ENCODE data around the gene CYP51A1.
A peak's percentile ranks its signal among the peaks of the same experiment; 100 is the strongest.
"Not testable (repeated sequence)": the region's sequence is repeated elsewhere in the genome, so short reads cannot be mapped to it uniquely, and the experiment has no call there.

Gene CYP51A1

DNA sequence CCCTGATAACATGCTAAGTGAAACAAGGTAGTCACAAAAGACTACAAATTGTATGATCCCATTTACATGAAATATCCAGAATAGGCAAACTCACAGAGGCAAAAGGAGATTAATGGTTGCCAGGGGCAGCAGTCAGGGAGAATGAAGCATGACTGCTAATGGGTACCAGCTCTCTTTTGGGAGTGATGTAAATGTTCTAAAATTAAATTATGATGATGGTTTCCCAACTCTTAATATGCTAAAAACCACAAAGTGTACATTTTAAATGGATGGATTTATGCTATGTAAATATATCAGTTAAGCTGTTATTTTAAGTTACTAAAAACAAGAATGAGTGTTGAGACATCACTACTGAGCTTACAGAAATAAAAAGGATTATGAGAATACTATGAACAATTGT, 12.6 kb downstream of the CYP51A1 start:
- no peak for DNase-seq

DNA sequence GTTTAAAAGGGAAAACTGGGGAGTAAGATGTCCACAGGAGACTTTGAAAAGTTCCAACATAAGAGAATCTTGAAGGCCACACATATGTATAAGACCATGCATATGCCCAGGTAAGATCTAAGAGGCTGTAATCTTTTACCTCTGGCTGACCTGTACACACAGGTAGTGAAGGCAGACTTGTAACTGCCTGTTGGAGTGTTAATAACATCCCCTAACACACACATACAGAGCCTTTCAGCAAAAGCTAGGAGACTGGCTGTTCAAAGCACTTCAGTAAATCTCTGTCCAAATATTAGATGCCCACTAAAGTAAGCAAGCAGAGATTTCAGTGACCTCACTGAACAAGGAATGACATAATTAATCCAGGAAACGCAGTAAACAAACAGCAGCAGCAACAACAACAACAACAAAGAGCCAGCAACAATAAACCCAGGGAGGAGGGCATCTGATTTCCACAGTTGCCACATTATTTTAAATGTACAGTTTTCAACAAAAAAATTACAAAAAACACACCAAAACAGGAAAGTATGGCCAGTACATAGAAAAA, 15.0 kb downstream of the CYP51A1 start:
- peak; percentile 97 for DNase-seq

DNA sequence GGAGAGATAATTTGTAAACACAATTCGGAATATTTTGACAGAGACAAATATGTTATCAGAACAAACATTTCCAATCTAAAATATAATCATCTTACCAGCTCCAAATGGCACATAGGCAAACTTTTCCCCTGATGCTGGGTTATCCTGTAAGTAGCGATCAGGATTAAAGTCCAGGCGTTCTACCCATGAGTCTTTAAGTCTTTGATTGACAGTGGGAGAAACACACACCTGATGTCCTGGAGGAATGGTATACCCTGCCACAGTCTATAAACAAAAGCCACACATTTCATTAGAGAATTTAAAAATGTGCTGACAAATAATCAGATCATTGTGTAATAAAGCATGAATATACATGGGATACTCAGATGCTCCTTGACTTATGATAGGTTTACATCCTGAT, 17.3 kb downstream of the CYP51A1 start:
- DNase-seq: no peak

DNA sequence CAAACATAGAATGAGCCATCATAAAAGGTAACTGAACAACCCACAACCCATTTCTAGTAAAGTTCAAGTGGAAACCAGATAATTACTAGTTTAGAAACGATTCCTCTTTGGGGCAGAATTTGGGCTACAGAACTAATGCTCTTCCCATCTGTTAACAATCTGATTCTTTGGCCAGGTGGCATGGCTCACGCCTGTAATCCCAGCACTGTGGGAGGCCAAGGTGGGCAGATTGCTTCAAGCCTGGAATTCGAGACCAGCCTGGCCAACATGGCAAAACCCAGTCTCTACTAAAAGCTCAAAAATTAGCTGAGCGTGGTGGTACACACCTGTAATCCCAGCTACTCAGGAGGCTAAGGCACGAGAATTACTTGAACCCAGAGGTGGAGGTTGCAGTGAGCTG, 18.5 kb downstream of the CYP51A1 start:
- peak; percentile 32 for DNase-seq

DNA sequence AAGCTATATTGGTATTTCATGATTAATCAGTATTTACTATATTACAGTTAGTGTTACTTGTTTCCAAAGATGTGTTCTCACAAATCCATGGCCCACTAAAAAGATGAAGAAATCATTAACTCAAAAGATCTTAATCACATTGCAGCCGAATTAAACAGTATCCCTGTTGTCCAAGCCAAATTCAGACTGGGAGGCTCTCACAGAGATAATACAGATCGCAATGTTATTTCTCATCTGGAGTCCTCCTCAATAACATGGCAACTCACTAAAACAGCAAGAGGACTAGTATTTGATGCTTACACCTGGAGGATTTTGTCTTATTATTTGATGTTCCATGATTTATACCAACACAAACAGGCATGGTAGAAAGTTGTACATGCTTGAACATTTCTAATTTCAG, 23.4 kb downstream of the CYP51A1 start:
- DNase-seq: no peak

DNA sequence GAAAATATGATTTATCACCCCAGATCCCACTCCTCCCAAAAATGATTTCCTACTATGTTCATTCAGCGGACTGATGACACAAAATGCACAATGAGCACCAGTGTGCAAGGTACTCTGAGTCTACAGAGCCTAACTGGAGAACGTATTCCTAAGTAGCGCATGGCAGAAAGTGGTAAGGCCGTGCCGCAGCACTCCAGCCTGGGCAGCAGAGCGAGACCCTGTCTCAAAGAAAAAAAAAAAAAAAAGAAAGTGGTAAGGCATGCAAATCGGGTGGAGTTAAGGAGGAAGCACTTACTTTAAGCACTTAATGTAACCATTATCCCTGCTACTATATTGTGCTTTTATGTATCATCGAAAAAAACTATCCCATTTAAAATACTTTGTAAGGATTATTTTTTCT, 25.5 kb downstream of the CYP51A1 start:
- no peak for DNase-seq

DNA sequence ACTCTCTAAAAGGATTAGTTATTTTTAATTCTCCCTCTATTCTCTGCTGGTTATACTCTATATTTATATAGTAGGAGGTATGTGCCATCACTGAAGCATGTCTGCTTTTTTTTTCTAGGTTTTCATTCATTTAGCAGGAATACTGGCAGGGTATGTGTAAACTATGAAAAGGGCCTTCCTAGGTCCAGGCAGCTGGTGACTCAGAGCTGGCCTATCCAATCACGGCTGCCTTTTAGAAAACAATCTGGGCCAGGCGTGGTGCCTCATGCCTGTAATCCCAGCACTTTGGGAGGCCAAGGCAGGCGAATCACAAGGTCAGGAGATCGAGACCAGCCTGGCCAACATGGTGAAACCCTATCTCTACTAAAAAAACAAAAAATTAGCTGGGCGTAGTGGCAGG, 31.4 kb downstream of the CYP51A1 start:
- DNase-seq: not testable (repeated sequence)

DNA sequence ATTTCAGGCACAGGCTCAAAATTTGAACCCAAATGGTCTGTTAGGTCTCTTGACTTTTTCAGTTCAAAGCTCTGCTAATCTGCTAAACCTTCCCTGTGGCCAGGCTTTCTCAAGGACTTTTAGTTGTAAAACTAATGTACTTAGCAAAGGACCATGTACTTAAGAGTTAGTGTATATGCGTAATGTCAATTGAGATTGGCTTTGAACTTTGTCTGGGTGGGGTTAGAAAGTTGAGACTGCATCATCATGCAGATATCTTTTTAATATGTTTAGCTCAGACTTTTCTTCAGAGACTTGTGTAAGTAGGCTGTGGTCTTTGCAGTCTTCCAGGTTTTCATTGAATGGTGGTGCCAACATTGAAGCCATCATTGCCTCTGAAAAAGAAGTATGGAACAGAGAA, 33.7 kb downstream of the CYP51A1 start:
- no peak for DNase-seq

DNA sequence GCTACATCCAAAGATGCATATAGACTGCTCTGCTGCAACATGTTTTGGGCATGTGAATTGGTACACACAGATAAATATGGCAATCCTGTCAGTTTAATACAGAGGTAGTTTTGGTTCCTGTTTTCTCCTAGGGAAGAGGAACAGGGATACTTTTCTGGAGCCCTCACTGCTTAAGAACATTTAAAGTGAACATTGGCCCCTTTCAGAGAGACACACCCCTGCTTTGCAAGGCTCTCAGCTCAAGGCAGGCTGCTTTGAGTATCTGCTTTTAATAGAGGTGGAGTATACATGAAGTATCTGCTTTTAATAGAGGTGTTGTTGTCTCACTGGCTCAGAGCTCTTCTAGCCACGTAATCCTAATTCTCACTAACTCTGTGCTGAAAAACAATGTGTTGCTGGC, 38.9 kb downstream of the CYP51A1 start:
- no peak for DNase-seq

DNA sequence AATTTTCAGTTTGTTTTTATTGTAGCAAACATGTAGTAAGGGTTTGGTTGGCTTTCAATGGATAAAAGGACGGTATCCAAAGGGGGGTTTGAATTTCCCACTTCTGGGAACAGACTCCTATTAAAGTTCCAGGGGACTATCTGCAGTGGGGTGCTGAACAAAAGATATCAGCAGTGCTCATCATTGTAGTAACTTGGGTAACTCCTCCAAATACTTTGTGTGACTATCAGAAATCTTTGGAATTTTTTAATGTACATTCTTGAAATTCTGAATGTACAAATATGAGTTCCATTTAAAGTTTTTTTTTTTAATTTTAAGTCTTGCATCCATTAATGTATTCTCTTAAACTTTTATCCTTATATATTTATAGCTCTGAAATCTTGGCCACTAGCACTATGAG, 42.1 kb downstream of the CYP51A1 start:
- DNase-seq: no peak

DNA sequence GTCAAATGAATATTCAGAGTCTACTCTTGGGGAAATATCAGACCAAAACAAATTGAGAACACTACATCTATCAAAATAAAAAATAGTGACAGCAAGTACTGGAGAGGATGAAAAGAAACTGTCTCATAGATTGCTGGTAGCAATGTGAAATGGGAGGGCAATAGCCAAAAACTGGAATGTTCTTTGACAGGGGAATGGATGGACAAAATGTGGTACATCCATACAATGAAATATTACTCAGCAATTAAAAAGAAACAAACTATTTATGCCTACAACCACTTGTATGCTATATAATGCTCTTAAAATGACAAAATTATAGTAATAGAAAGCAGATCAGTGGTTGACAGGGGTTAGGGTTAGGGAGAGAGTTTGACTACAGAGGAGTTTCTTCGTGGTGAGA, 46.0 kb downstream of the CYP51A1 start:
- no peak for DNase-seq

DNA sequence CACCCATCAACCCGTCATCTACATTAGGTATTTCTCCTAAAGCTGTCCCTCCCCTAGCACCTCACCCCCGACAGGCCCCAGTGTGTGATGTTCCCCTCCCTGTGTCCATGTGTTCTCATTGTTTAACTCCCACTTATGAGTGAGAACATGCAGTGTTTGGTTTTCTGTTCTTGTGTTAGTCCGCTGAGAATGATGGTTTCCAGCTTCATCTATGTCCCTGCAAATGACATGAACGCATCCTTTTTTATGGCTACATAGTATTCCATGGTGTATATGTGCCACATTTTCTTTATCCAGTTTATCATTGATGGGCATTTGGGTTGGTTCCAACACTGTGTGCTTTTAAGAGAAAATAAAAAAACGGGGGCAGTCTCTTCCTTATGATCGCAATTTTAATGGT, 50.4 kb downstream of the CYP51A1 start:
- DNase-seq: not testable (repeated sequence)

DNA sequence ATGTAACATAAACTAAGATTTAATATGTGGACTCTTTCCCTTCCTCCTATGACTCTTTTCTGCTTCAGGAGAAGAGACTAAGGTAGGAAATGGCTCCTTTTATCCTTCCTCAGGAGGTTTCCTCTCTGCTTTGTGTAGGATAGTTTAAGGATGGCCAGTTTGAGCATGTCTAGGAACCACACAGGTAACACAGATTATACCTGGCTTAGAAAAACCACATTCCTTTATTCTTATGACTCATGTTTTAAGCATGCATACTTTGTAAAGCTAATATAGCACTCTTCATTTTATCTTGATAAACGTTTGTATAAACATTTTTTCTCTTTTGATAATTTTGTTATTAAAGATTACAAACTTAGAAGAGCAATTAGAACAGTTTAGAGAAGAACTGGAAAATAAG, 57.8 kb downstream of the CYP51A1 start:
- DNase-seq: peak; percentile 12

DNA sequence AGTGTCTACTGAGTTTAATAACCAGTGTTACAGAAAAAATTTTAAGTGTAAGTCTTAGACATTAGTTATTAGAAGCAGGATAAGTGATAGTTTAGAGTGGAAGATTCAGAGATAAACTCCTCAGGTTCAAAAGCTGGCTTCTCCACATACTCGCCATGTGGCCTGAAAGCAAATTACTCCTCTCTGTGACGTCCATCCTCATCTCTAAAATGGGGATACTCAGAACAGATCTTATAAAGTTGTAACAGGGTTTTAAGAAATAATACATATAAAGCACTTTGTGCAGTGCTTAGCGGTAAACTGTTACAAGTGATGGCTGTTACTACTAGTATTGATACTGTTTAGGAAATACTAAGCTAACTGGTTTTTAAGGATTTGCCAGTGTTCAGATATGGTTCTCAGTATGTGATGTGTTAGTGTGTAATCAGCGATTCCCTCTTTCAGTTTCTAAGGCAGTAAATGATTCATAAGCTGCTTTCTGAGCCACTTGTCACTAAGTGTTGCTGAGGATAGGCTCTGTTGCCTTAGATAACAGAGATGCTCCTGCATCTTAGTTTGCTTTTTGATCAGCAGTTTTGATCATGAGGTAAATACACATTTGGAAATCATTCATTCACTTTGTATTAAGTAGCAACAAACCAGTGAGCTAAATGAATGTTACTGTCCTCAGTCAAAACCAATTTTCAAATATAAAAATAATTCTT, 58.7 kb downstream of the CYP51A1 start:
- DNase-seq: peak; percentile 11

DNA sequence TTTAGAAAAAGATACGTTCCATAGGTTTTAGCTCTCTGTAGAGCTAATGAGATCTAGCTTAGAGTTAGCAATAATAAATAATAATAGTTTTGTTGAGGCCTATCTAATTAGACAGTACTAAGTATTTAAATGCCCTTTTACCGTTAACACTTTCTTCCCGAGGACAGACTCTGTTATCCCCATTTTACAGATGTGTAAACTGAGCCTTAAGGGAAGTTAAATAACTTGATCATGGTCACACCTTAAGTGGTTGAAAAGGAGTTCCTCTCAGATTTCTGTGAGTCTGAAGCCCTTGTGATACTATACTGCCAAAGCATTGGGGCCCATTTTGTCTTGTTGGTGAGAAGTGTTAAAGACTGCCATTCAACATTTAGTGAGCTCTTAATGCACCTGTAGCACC, 61.6 kb downstream of the CYP51A1 start:
- DNase-seq: no peak

DNA sequence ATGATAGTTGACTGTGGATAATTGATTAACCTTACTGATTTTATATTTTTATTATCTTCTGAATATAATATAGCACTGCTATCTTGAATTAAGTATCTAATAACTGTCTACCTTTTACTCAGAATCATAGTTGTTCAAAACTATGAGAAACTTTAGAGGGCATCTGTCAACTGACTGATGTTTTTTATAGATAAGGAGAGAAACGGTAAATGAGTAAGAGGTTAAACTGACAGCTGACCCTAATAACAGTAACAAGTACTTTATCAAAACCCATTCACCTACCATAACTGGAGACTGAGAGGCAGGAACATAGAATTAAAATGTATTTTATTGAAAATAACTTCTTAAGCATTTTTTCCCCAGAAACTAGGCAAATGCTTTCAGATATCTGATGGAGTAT, 62.2 kb downstream of the CYP51A1 start:
- no peak for DNase-seq

DNA sequence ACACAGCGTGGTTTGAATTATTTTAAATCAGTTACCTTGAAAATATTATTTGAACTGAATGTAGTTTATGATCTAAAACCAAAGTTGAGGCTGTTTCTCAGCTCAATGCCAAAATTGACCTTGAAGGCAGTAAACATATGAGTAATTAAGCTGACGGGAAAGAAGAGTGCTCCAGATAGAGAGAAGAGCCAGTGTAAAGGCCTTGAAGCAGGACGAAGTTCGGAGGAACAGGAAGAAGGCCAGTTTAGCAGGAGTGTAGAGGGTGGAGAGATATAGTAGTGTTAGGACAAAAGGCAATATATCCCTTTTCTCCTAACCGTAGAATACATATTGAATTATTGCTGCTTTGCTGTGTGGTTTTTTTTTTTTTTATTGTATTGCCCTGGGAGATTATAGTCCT, 63.2 kb downstream of the CYP51A1 start:
- DNase-seq: no peak

DNA sequence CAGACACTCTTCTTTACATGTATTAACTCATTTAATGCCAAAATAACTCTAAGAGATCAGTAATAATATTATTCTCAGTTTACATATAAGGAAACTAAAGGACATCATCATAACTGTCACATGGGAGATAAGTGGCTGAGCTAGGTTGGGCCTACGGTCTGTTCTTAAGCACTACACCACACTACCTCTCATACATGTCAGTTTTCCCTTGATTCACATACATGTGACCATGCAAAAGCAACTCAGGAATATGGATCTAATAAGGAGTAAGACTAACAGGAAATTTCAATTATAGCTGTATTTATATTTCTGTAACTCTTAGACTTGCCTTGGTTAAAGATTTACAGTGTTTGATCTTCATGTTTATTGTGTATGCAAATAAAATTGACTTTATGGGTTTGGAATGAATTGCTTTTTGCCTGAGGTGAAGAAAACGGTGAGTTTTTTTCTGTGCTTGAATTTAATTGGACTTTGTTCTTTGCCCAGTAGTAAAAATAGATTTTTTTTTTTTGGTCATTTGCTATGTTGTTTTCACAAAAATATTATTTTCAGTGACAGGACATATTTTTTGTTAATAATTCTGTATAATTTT, 69.7 kb downstream of the CYP51A1 start:
- DNase-seq: no peak

Data from DMS53 (cell line).